ENCODE data around the gene KRT15.

GRCh38 chr17:41556931-41557330 is 38.2 kb upstream of the KRT15 start:
- TF ChIP-seq POLR2A (IDR thresholded peaks at IDR 0.05) (no peak), CTCF (IDR thresholded peaks at IDR 0.05) (no peak)
